Mesenchymal stem cell (in vitro differentiated cells and primary cell): ENCODE data around the gene HLCS.
A peak's percentile ranks its signal among the peaks of the same experiment; 100 is the strongest.

Experiments used
- DNase-seq: peaks from one replicate; pipeline ENCODE4 v3.0.0-alpha.2; 2013
- H2AFZ ChIP-seq: one replicate; pipeline ENCODE4 v1.6.1; 2013; ENCODE audit warnings: low read depth, mild to moderate bottlenecking, control low read depth, inconsistent platforms, low read length, moderate library complexity
- H2AK5ac ChIP-seq: 2 replicates; pipeline ENCODE4 v1.6.1; 2013; ENCODE audit warnings: low read length, moderate library complexity, mild to moderate bottlenecking, inconsistent platforms; ENCODE audit not compliant: severe bottlenecking
- H2BK120ac ChIP-seq: one replicate; pipeline ENCODE4 v1.6.1; 2013; ENCODE audit warnings: low read depth, mild to moderate bottlenecking, inconsistent platforms, low read length, moderate library complexity
- H2BK12ac ChIP-seq, 2 experiments: one replicate each; pipeline ENCODE4 v1.6.1; 2013; ENCODE audit warnings: inconsistent platforms in 2 of 2, low read length in 2 of 2, mild to moderate bottlenecking in 2 of 2, moderate library complexity in 2 of 2, control low read depth in 1 of 2
- H2BK15ac ChIP-seq: one replicate; pipeline ENCODE4 v1.6.1; 2013; ENCODE audit warnings: mild to moderate bottlenecking, low read depth, inconsistent platforms; ENCODE audit not compliant: poor library complexity, severe bottlenecking
- H2BK5ac ChIP-seq: 2 replicates; pipeline ENCODE4 v1.6.1; 2013; ENCODE audit warnings: low read depth, mild to moderate bottlenecking, low read length, control low read depth, inconsistent platforms; ENCODE audit not compliant: poor library complexity, severe bottlenecking
- H3K14ac ChIP-seq, 2 experiments: one replicate each; pipeline ENCODE4 v1.6.1; 2013; ENCODE audit warnings: inconsistent platforms in 2 of 2, low read length in 2 of 2, control low read depth in 1 of 2, mild to moderate bottlenecking in 1 of 2, moderate library complexity in 1 of 2
- H3K18ac ChIP-seq, 2 experiments: one replicate each; pipeline ENCODE4 v1.6.1; 2013; ENCODE audit warnings: inconsistent platforms in 2 of 2, low read length in 2 of 2, control low read depth in 1 of 2, low read depth in 1 of 2, mild to moderate bottlenecking in 1 of 2
- H3K23ac ChIP-seq, 2 experiments: one replicate each; pipeline ENCODE4 v1.6.1; 2013; ENCODE audit warnings: inconsistent platforms in 2 of 2, low read length in 2 of 2, mild to moderate bottlenecking in 2 of 2, moderate library complexity in 2 of 2, control low read depth in 1 of 2
- H3K27ac ChIP-seq: 2 replicates; pipeline ENCODE4 v1.5.1; 2013; ENCODE audit warnings: mild to moderate bottlenecking, moderate library complexity, low read length, control low read depth, inconsistent platforms; ENCODE audit not compliant: poor library complexity, severe bottlenecking
- H3K27me3 ChIP-seq, 2 experiments: 2 replicates each; pipeline versions ENCODE4 v1.6.1 to v1.7.0; 2013; ENCODE audit warnings: low read length in 2 of 2, mild to moderate bottlenecking in 2 of 2, moderate library complexity in 2 of 2, control low read depth in 1 of 2, inconsistent platforms in 1 of 2; ENCODE audit not compliant: control insufficient read depth in 1 of 2, insufficient read depth in 1 of 2
- H3K36me3 ChIP-seq, 2 experiments: 2 replicates each; pipeline versions ENCODE4 v1.6.1 to v1.7.0; 2013; ENCODE audit warnings: low read length in 2 of 2, control low read depth in 1 of 2, inconsistent platforms in 1 of 2, low read depth in 1 of 2, mild to moderate bottlenecking in 1 of 2; ENCODE audit not compliant: insufficient read depth in 2 of 2, control insufficient read depth in 1 of 2
- H3K4ac ChIP-seq, 2 experiments: one replicate each; pipeline ENCODE4 v1.6.1; 2013; ENCODE audit warnings: inconsistent platforms in 2 of 2, low read length in 2 of 2, mild to moderate bottlenecking in 2 of 2, moderate library complexity in 2 of 2, control low read depth in 1 of 2, low read depth in 1 of 2
- H3K4me1 ChIP-seq: 2 replicates; pipeline ENCODE4 v1.6.1; 2013; ENCODE audit warnings: low read depth, low read length, control low read depth; ENCODE audit not compliant: control insufficient read depth, insufficient read depth
- H3K4me2 ChIP-seq: 2 replicates; pipeline ENCODE4 v1.6.1; 2013; ENCODE audit warnings: low read length, mild to moderate bottlenecking, inconsistent platforms; ENCODE audit not compliant: poor library complexity, severe bottlenecking
- H3K4me3 ChIP-seq, 2 experiments: 2 replicates each; pipeline versions ENCODE4 v1.5.1 to v1.7.0; 2013; ENCODE audit warnings: low read length in 2 of 2, mild to moderate bottlenecking in 2 of 2, control low read depth in 1 of 2, low read depth in 1 of 2; ENCODE audit not compliant: insufficient read depth in 1 of 2
- H3K79me1 ChIP-seq: replicated peaks from 2 replicates; pipeline ENCODE4 v1.6.1; 2013; ENCODE audit warnings: mild to moderate bottlenecking, control low read depth, low read length, inconsistent platforms; ENCODE audit not compliant: poor library complexity, severe bottlenecking
- H3K9ac ChIP-seq: 2 replicates; pipeline ENCODE4 v1.7.0; 2013; ENCODE audit warnings: mild to moderate bottlenecking, low read length, moderate library complexity
- H3K9me3 ChIP-seq: 2 replicates; pipeline ENCODE4 v1.7.0; 2013; ENCODE audit warnings: mild to moderate bottlenecking, low read length; ENCODE audit not compliant: control insufficient read depth
- H4K8ac ChIP-seq: one replicate; pipeline ENCODE4 v1.6.1; 2013; ENCODE audit warnings: inconsistent platforms, mild to moderate bottlenecking, low read length, moderate library complexity
- H4K91ac ChIP-seq: one replicate; pipeline ENCODE4 v1.6.1; 2013; ENCODE audit warnings: mild to moderate bottlenecking, low read length, inconsistent platforms
- WGBS: methylation state at CpG from one replicate; pipeline ENCODE4 v1.1.7; 2013; ENCODE audit warnings: mixed read lengths; 5-methylcytosine and 5-hydroxymethylcytosine counted together

HLCS gene

GRCh38 chr21:36796070-36796469 is 170.4 kb downstream of the HLCS start:
- Histone ChIP-seq H2AFZ (no peak overlapping the region), H3K4me3 (peak overlapping the region in 1 of 2 experiments; percentile 11), H3K27ac (no peak overlapping the region), H3K36me3 (peaks cover 0 to 2% of the 10 kb centered on the region in 2 experiments), H3K14ac (no peak overlapping the region), H4K8ac (no peak overlapping the region), H2BK120ac (no peak overlapping the region), H2BK5ac (no peak overlapping the region), H3K79me1 (peaks cover 10% of the 10 kb centered on the region), H4K91ac (no peak overlapping the region), H2AK5ac (no peak overlapping the region), H3K18ac (no peak overlapping the region), H3K4me1 (no peaks in the 10 kb centered on the region), H3K9ac (no peak overlapping the region), H3K27me3 (no peaks in the 10 kb centered on the region), H2BK12ac (no peak overlapping the region), H2BK15ac (no peak overlapping the region), H3K23ac (no peak overlapping the region), H3K4ac (no peak overlapping the region), H3K4me2 (no peak overlapping the region), H3K9me3 (peaks cover 24% of the 10 kb centered on the region)
- 57% methylated on average over 2 of the region's 2 CpGs for WGBS
- DNase-seq: no peak

- Histone ChIP-seq H2AFZ (no peak overlapping the region), H3K9me3 (peaks cover 12% of the 10 kb centered on the region), H3K9ac (no peak overlapping the region), H2BK15ac (no peak overlapping the region), H3K4me1 (peaks cover 5% of the 10 kb centered on the region), H3K4ac (no peak overlapping the region), H4K8ac (no peak overlapping the region), H2BK5ac (no peak overlapping the region), H3K4me3 (no peak overlapping the region), H4K91ac (no peak overlapping the region), H3K79me1 (peaks cover 6% of the 10 kb centered on the region), H2BK12ac (no peak overlapping the region), H2AK5ac (no peak overlapping the region), H3K27ac (no peak overlapping the region), H3K36me3 (no peaks in the 10 kb centered on the region), H2BK120ac (no peak overlapping the region), H3K4me2 (no peak overlapping the region), H3K18ac (no peak overlapping the region), H3K23ac (no peak overlapping the region), H3K14ac (no peak overlapping the region), H3K27me3 (no peaks in the 10 kb centered on the region)
- peak; percentile 13 for DNase-seq
- 73% methylated on average over 6 of the region's 6 CpGs for WGBS
Observed at GRCh38 chr21:36792505-36792967, 173.9 kb downstream of the HLCS start.

GRCh38 chr21:36791695-36792470 is 174.6 kb downstream of the HLCS start:
- H2AFZ ChIP-seq: no peak overlapping the region
- no peak overlapping the region for H2BK15ac ChIP-seq
- no peak overlapping the region for H3K4ac ChIP-seq
- H3K4me1 ChIP-seq: peaks cover 5% of the 10 kb centered on the region
- H3K4me3 ChIP-seq: no peak overlapping the region
- H4K8ac ChIP-seq: no peak overlapping the region
- 80% methylated on average over 17 of the region's 21 CpGs for WGBS
- H2BK5ac ChIP-seq: no peak overlapping the region
- no peak overlapping the region for H2BK12ac ChIP-seq
- H3K4me2 ChIP-seq: no peak overlapping the region
- no peak overlapping the region for H2BK120ac ChIP-seq
- no peak overlapping the region for H3K14ac ChIP-seq
- H3K27ac ChIP-seq: no peak overlapping the region
- no peak for DNase-seq
- H2AK5ac ChIP-seq: no peak overlapping the region
- peaks cover 10% of the 10 kb centered on the region for H3K9me3 ChIP-seq
- no peaks in the 10 kb centered on the region for H3K27me3 ChIP-seq
- no peak overlapping the region for H4K91ac ChIP-seq
- no peak overlapping the region for H3K9ac ChIP-seq
- peaks cover 6% of the 10 kb centered on the region for H3K79me1 ChIP-seq
- H3K23ac ChIP-seq: no peak overlapping the region
- H3K18ac ChIP-seq: no peak overlapping the region
- no peaks in the 10 kb centered on the region for H3K36me3 ChIP-seq

- Histone ChIP-seq H2AFZ (no peak overlapping the region), H3K9me3 (peaks cover 4% of the 10 kb centered on the region), H3K27me3 (no peaks in the 10 kb centered on the region), H2BK15ac (no peak overlapping the region), H3K18ac (no peak overlapping the region), H2AK5ac (no peak overlapping the region), H3K9ac (no peak overlapping the region), H2BK5ac (no peak overlapping the region), H2BK12ac (no peak overlapping the region), H4K91ac (no peak overlapping the region), H4K8ac (no peak overlapping the region), H2BK120ac (no peak overlapping the region), H3K14ac (no peak overlapping the region), H3K4me3 (no peak overlapping the region), H3K4me2 (no peak overlapping the region), H3K27ac (no peak overlapping the region), H3K4ac (no peak overlapping the region), H3K79me1 (peaks cover 6% of the 10 kb centered on the region), H3K36me3 (no peaks in the 10 kb centered on the region), H3K4me1 (peaks cover 5% of the 10 kb centered on the region), H3K23ac (no peak overlapping the region)
- DNase-seq: no peak
- 98% methylated on average over 6 of the region's 10 CpGs for WGBS
Observed at GRCh38 chr21:36791180-36791579, 175.3 kb downstream of the HLCS start.
